ENCODE results near the gene EHBP1.
A peak's percentile ranks its signal among the peaks of the same experiment; 100 is the strongest.
"Not testable (repeated sequence)": the region's sequence is repeated elsewhere in the genome, so short reads cannot be mapped to it uniquely, and the experiment has no call there.

Gene EHBP1

DNA sequence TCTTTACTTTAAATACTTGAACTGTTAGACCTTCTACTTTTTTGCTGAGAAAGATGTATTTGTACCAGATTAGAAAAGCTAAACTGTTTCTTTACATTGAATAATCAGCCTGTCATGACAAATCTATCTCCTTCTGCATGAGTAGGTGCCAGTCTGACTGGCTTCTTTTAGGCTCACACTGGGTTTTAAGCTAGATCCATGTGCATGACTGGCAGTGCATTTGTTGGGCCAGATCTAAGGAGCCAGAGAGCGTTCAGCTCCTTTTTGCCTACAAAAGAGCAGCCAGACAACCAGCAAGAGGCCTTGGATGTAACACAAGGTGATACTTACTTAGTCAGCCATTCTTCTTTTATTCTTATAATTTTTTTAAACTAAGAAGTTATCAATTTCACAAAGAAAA lies 263.2 kb downstream of the EHBP1 start:
- peak; percentile 72 for DNase-seq

DNA sequence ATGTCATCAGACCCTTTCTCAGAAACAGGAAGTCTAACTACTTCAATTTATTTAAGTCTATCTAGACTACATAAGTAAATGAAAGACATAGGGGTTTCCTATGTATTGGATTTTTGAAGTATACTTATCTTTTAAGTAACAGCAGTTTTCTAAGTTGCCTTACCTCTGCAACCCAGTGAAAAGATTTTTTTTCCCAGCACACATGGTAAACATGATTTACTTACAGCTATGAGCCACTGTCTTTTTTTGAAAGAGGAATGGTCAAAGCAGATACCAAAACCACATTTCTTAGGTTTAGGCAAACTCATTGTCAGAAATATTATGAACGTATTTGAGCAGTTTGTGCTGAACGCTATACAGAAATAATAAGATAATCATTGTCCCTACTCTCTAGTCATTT lies 266.4 kb downstream of the EHBP1 start:
- no peak for DNase-seq

DNA sequence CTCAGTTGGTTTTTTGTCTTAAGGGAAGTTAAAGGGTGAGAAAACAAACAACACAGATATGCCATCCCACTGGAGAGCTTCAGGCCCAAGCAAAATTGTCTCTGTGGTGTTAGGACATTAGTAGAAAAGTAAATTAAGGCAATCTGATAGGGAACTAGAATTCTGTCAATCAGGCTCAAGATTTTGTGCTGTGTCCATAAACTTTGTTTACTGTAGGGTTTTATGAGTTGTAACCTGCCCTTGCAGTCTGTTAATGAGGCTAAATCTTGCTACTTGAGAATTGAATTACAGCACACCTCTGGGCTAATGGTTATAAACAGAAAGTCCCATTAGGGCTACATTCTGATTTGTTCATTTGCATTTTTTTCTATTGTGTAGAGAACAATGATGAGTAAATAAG lies 267.1 kb downstream of the EHBP1 start:
- no peak for DNase-seq

DNA sequence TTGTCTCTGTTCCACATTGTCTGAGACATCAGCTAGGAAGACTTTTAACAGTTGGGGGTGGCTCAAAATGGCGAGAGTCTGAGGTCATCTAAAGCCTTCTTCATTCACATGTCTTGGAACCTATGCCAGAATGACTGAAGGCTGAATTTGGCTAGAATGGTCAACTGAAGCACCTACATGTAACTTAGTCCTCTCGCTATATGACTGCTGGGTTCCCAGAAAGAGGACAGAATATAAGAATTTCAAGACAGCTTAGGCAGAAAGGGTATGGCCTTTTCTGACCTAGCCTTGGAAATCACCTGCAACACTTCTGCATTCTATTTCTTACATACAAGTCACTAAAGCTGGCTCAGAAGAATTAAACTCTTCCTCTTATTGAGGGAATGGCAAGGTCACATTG lies 269.5 kb downstream of the EHBP1 start:
- DNase-seq = no peak

DNA sequence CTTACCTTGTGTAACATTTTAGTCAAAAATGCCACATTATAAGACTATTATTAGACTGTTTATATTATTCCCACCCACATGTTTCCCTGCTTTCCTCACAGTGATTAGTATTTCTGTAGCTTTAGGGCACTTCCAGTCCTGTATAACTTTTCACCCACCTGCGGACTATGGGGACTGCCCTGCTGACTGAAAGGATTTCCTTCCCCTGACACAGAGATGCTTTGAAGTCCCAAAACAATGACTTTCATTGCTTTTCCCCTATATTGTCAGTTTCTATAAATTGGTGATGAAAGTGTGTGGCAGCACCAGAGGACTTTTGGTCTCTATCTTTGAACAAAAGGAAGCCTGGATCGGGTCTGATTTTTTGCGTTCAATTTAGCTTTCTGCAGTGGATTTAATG lies 286.1 kb downstream of the EHBP1 start:
- DNase-seq = no peak

DNA sequence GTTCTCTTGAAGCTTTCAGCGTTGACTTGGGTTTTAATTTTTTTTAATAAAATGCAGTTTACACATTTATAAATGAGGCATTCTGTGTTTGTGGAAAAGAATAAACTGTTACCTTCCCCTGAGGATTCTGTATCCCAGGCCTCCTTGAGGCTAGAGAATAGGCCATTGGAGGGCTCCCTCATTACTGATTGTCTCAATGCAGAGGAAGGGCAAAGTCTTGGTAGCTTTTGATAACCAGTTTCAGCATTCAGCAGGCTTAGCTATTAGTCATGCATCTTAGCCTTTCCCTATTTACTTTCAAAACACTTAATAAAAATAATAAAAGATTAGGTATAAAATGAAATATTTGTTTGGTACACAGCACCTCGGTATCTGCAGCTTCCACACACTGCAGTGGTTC lies 287.0 kb downstream of the EHBP1 start:
- DNase-seq = no peak

DNA sequence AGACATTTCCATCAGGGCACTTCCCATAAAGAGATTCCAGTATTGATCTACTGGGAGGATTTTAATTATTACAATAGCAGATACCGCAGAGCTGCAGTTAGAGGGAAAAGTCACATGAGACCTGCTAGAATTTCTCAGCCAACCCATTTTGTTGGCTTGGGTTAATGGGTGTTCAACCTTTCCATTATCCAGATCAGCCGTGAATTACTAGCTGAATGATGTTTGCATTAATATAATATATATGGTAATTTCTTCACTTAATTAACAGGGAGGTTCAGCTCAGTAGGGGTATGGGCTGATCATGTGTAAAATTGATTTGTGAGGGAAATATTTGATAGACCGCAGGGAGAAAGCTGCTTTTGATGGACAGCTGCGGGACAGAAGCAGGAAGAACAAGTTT lies 288.7 kb downstream of the EHBP1 start:
- DNase-seq = no peak

DNA sequence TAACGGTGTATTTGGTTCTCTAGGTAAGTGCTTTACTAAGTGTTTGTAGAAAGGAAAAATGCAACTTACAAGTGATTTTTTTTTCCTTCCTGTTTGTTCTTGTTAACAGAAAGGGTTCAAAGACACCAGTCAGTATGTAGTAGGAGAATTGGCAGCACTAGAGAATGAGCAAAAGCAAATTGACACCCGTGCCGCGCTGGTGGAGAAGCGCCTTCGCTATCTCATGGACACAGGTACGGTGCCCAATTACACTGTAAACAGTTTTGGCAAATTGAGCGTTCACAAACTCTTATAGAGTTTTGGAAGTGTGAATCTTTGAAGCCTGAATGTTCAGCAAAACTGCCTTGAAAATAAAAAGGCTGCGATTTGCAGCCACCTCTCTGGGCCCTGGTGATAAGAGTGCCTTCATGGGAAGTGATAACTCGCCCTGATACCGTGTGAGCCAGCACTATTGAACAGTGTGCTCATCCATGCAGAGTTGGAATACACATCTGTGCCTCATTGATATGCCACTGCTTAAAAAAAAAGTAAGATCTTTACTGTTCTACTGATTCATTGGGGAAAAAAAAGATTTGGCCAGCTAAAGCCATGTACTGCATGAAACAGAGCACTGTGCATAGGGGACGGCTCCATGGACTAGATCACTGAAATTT lies 291.1 kb downstream of the EHBP1 start:
- no peak for DNase-seq

DNA sequence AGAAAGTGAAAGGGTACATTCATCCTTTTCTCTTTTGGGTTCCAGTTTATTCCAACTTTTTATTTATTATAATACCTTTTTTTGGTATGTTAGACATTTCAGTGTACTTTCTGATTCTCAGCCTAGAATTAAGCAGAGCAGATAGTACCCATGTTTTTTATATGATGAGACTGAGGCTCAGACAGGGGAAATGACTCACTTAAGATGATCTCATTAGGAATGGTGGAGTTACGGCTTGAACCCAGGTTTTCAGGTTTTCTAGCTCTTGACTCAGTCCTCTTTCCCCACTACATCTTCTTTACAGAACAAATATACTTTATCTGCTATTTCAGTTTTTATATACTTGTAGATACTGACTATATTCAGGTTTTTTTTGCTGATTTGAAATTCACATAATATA lies 293.4 kb downstream of the EHBP1 start:
- no peak for DNase-seq

DNA sequence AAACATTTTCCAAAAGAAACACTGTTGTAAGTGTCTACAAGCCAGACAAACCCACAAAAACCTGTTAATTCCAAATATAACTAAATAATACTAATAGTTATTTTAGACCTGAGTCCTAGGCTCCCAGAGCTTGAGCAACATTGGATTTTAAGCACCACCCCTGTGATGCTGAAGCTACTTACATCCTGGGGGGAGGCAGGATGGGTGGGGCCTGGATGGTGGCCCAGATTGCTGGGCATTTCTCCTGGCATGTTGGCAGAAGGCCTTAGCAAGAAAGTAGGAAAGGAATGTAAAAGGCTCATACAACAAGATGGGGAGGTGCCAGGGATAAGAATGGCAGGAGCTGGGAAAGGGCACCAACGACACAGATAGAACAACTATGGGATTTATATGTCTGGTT lies 294.4 kb downstream of the EHBP1 start:
- DNase-seq = no peak

DNA sequence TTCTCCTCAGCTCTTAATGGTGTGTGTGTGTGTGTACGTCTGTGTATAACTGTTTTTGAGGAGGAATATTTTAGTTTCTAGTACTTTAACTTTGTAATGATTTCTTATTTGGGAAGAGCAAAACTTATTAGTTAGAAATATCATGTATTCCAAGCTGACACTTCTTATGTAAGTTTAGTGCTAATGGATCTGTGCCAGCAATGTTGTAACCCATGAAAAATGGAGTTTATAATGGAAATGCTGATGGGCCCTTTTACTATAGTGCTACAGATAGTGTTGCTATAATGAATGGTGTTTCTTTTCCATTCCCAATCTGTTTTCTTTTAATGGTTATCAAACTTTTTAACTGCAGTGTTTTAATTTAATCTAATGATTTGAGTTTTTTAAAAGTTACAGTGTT lies 295.3 kb downstream of the EHBP1 start:
- DNase-seq = no peak

DNA sequence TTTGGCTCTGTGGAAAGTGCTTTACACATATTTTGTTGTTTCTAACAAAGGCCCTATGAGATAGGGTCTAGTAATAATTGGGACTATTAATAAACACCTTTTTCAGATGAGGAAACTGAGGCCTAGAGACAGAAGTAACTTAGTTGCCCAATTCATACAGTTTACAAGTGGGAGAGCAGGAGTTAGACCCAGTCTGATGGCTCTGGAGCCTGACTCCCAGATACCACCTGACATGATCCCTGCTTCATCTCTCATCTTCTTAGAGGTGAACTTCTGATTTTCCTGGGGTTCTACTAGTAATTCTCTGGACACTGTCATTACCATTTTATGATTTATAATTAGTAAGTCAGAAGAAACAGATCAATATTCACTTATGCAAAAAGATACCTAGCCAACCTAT lies 296.1 kb downstream of the EHBP1 start:
- DNase-seq = no peak

DNA sequence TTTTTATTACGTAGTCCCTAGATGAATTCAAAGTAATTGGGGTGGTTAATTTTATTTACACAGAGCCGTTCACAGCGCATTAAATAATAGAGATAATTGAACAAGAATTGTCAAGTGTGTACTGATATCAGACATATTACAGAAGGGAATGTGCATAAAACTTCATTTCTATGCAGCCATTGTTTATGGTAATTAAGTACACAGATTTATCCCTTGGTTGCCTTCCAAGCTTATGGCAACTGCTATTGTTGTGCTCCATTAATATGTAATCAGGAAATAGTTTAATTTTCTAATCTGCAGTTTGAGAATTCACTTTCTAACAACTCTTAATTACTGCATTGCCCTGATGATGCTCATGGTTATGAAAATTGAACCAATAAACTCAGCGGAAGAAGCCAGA lies 297.8 kb downstream of the EHBP1 start:
- DNase-seq = no peak

DNA sequence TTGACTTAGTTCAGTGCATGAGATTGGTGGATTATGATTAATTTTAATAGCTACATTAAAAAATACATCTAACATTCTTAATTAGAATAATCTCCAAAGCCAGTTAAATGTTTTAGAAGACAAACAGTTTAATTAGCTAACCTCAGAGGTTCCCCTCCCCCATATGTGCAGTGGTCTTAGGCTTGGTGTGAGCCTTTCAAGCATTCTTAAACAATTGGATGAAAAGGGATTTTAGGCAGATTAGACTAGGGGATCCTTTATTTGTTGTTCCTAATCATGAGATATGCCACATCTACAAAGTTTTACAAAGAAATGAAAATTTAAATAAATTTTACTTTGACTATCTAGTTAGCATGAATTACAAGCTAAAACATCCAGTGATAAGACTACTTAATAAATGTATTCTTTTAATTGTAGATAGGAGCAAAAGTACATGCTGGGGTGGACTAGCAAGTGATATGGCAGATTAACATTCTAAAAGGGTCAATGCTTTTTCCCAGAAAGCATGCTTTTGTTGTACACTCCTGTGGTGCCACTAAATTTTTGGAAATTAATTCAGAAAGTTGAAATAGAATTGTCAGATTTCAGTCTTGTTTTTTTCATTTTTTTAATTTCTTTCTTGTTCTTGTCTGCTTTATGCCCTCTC lies 302.4 kb downstream of the EHBP1 start:
- DNase-seq = no peak

DNA sequence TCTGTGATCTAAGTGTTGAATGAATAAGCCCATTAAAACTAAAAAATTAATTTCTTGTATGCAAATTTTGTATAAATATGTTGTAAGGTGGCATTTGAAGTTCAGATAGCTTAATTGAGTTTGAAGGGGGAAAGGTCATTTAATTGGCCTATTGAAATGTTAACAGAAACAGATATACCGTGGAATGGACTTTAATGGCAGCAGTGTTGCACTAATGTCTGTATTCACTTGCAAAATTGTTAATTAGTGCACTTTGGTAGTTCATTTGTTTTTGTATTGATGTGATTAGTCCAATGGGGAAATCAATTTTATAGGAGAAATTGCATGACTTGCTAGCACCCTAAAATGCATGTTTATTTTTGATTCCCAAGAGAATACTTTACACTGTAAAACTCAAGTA lies 303.3 kb downstream of the EHBP1 start:
- DNase-seq = no peak

DNA sequence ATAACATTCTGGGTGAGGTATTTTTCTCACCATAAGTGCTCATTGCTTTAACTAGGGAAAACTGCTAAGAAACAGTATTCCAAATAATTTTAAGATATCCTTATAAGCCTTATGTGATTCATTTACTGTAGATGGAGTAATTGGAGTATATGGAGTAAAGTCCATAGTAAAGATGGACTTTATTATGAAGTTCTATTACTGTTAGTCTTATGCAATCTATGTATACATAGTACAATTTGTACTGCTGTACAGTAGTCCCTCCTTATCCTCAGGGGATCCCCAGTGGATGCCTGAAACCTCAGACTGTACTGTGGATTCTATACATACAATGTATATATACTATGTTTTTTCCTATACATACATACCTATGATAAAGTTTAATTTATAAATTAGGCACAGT lies 304.0 kb downstream of the EHBP1 start:
- DNase-seq = no peak

DNA sequence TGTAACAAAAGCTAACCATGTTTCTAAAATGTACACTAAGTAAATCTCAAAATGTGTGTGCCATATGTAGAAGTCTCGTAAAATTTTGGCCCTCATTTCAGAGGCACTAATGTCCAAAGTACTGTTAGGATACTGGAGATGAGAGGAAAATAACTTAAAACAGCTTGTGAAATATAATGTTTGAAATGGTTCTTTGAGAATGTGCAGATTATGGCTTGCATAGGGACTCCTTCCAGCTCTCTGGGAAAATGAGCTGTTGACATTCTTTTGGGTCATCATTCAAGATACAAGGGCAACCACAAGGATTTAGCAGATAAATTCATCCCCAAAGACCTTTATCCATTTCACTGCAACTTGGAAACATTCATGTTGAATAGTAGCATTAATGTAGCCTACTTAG lies 307.0 kb downstream of the EHBP1 start:
- no peak for DNase-seq

DNA sequence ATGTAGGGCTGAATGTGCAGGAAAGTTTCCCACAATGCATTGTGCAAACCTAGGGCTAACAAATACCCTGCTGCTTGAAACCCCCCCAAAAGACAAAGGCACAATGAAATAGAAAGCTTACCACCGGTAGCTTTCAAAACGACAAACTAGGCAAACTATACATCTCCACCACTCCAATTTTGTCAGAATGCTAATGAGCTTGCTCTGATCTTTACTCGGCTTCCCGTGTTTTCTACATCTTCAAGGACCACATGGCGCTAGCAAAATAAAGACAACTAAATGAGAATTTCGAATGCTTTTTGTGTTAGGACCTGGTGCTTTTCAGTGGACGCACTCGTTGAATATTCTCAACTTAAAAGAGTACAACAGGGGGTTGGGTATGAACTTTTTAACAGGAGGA lies 307.9 kb downstream of the EHBP1 start:
- no peak for DNase-seq

DNA sequence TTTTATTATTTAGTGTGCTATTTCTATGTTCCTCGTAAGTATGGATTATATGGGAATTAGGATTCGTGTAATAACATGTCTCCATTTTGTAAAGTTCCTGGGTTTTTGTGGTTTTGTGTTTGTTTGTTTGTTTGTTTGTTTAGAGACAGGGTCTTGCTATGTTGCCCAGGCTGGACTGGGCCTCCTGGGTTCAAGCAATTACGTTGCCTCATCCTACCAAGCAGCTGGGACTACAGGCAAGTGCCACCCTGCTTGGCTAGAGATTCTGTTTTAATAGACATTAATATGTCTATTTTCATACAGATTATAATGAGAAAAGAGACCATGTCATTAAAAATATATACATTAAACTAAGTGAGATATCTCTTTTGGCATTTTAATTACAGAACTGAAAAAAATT lies 309.9 kb downstream of the EHBP1 start:
- no peak for DNase-seq

DNA sequence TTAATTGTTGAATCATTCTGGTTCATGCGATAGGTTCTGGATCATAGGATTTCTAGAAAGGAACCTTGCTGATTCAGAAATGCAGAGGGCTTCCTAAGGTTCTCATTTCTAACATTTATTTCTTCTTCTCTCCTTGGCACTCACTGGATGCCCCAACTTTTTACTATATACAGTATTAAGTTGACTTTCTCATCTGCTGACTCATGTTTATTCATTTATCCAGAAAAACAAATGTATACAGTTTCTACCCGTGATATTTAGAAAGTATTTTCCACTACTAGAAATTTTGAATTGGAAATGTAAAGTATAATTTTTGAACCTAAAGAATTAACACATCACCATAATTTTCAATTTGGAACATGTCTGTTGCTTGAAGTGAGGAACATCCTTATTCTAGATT lies 312.9 kb downstream of the EHBP1 start:
- DNase-seq = no peak

DNA sequence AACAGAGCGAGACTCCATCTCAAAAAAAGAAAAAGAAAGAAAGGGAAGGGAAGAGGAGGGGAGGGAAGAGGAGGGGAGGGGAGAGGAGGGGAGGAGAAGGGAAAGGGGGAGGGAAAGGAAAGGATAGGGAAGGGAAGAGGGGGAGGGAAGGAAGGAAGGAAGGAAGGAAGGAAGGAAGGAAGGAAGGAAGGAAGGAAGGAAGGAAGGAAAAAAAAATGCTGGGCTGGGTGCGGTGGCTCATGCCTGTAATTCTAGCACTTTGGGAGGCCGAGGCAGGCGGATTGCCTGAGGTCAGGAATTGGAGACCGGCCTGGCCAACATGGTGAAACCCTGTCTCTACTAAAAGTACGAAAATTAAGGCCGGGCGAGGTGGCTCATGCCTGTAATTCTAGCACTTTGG lies 314.2 kb downstream of the EHBP1 start:
- not testable (repeated sequence) for DNase-seq

DNA sequence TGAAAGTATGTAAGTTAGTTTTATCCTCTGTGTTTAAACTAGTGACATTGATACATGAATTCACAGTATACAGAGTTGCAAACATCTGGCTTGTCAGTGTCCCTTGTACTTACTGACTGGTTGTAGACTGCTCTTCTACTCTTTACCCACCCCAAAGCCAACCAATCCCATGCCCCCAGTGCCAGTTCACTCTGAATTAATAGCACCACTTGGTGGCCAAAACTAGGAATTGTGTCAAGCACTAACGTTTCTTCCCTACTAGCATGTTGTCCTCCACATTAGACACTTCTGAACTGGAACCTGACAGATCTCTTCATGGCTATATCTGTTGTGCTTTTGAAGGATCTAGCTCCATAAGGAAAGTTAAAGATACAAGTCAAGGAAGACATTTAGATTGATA lies 317.9 kb downstream of the EHBP1 start:
- no peak for DNase-seq

DNA sequence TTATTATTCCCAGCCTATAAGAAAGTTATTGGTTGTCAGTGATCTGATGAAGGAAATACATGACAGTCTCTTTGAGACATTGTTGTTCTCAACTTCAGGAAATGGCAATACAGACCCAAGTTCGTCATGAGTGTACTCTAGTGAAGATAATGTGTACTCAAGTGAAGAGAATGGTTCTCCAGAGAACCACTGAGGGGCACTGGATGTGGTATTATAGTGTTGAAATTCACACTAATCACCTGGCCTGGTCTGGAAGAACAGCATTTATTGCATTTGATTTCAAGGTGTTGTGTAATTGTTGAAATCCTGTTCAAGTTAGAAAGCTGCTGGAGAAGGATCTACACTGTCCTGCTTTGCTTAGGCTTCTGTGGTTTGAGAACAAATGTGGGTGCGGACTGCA lies 321.7 kb downstream of the EHBP1 start:
- no peak for DNase-seq

DNA sequence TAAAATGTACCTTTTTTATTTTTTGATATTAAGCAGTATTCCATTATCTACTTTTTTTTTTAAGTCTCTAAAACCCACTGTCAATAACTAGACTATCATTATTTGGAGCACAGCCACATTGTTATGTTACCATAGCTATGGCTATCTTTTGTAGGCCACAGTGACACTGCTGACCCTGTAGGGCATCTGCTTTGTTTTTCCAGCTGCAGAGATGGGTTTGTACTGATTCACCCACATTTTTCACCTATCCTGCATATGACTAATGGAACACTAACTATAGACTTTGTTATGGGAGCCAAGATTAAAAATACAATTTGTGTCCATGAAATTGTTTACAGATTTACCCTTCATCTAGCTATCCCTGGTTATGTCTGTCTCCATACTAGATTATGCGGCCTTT lies 323.5 kb downstream of the EHBP1 start:
- no peak for DNase-seq

DNA sequence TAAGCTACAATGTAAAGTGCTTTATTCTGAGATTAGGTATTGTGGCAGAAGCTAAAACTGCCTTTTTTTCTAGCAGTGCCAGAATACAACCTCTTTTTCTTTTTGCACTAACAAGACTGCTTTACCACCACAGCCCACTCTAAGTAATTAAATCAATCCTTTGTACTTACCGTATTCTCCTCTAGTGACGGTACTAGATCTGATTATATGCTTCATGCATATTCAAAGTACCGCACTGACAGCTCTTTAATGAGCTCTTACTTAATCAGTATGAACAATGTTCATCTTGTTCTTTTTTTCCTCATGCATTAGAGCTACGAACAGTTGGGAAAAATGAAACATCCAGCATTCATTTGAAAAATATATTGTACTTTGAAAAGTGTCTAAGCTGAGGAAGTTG lies 329.0 kb downstream of the EHBP1 start:
- no peak for DNase-seq
